Muscle of leg (tissue), 11 donors: Measurements from ENCODE around the gene FRMD3. TPM values are rescaled to one million over a fixed set of nuclear protein-coding genes. Genes with fewer than 3 reads are reported as not detected.

ENCODE experiments used
- DNase-seq: peaks from one replicate; pipeline ENCODE4 v3.0.0; 2013
- H3K27ac ChIP-seq: one replicate; pipeline ENCODE4 v1.5.1; 2013; ENCODE audit warnings: mild to moderate bottlenecking, low read length, control low read depth
- H3K27me3 ChIP-seq: one replicate; pipeline ENCODE4 v1.6.1; 2013; ENCODE audit warnings: low read length; ENCODE audit not compliant: control insufficient read depth, insufficient read depth
- H3K36me3 ChIP-seq: one replicate; pipeline ENCODE4 v1.6.1; 2013; ENCODE audit warnings: low read length; ENCODE audit not compliant: control insufficient read depth, insufficient read depth
- H3K4me1 ChIP-seq: one replicate; pipeline ENCODE4 v1.6.1; 2013; ENCODE audit warnings: low read length; ENCODE audit not compliant: control insufficient read depth, insufficient read depth
- H3K4me3 ChIP-seq: one replicate; pipeline ENCODE4 v1.5.1; 2013; ENCODE audit warnings: low read length, control low read depth
- H3K9me3 ChIP-seq: replicated peaks from 2 replicates; pipeline ENCODE4 v1.6.1; 2013; ENCODE audit warnings: low read depth, low read length; ENCODE audit not compliant: control insufficient read depth
- WGBS: methylation state at CpG from one replicate; pipeline ENCODE4 v1.1.5; 2013; ENCODE audit warnings: missing lambda C conversion rate; ENCODE audit not compliant: insufficient coverage; 5-methylcytosine and 5-hydroxymethylcytosine counted together
- polyA plus RNA-seq, 8 donors: library from polyadenylated mRNA; unstranded; fragments of 120-200 nt; gene quantifications; one replicate each; pipeline versions ENCODE4 v1.2.1 to v1.2.3, GENCODE V29; 2013; ENCODE audit warnings: inconsistent platforms in 1 of 8, low replicate concordance in 1 of 8; ENCODE audit not compliant: insufficient read length in 8 of 8, insufficient read depth in 1 of 8
- total RNA-seq: library from RNA; stranded (reverse); fragments of 120-200 nt; gene quantifications from one replicate; pipeline ENCODE4 v1.2.4, GENCODE V29; 2013

FRMD3 gene
- total and polyA plus RNA-seq, 9 donors, result 21.4 to 37.5 (median 34.4) TPM

DNA sequence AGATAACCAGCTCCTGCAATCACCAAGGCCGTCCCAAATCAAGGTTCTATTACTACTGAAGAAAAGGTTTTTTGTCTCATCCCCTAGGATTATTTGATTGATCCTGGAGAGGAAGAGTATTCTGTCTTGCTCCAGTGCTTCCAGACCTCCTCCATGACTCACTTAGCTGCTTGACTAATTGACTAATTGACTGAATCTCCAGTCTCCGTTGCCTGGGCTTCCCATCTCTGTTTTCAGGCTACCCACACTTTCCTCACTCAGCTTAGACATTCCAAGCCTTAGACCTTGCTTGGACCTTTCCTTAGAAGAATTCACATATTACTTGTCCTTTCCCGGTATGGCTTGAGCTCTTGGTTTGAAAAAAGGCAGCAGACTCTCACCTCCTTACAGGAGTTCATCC lies 60.6 kb downstream of the FRMD3 start:
- no peaks in the 10 kb centered on the region for H3K4me1 ChIP-seq
- no peak for DNase-seq
- H3K9me3 ChIP-seq, result peaks cover 6% of the 10 kb centered on the region
- H3K27ac ChIP-seq, result no peak overlapping the region
- no peak overlapping the region for H3K4me3 ChIP-seq
- H3K36me3 ChIP-seq, result no peaks in the 10 kb centered on the region
- 82% methylated on average over 2 of the region's 3 CpGs for WGBS
- H3K27me3 ChIP-seq, result no peaks in the 10 kb centered on the region

DNA sequence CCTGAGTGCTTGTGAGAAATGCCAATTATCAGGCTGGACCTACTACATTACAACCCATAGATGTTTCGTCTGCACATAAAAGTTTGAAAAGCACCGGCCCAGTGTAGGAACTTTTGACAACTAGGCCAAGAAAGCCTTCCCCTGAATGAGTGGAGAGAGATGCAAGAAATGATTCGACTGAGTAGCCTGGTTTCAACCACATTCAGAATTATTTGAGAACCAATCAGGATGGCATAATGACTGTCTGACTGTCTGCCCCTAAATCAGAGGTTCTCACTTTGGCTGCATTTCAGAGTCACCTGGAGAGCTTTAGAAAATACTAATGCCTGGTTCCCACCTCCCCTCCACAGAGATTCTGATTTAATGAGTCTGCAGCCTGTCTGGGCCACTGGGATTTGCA lies 61.1 kb downstream of the FRMD3 start:
- no peaks in the 10 kb centered on the region for H3K36me3 ChIP-seq
- DNase-seq, result no peak
- no peaks in the 10 kb centered on the region for H3K27me3 ChIP-seq
- H3K9me3 ChIP-seq, result peaks cover 6% of the 10 kb centered on the region
- no peak overlapping the region for H3K27ac ChIP-seq
- WGBS, result no CpG with 5 or more reads among the region's 3 CpGs
- no peak overlapping the region for H3K4me3 ChIP-seq
- peaks cover 2% of the 10 kb centered on the region for H3K4me1 ChIP-seq

DNA sequence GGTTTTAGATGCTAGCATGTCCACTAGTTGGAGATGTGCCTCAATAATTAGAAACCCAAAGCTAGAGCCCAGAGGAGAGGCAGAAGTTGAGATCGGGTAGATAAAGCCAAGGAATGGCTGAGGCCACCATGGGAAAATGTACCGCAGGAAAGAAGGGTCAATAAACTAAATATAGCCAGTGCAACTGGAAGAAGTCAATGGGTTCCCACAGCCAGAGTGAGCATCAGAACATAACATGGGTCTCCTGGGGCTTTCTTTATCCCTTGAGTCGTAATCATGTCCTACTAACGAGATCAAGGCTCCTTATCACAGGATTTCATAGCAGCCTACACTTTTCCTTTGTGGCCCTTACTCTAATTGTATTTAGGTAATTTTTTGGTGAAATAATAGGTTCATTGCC lies 61.7 kb downstream of the FRMD3 start:
- Histone ChIP-seq H3K4me1 (peaks cover 2% of the 10 kb centered on the region), H3K27me3 (no peaks in the 10 kb centered on the region), H3K9me3 (peaks cover 6% of the 10 kb centered on the region), H3K4me3 (no peak overlapping the region), H3K36me3 (no peaks in the 10 kb centered on the region), H3K27ac (no peak overlapping the region)
- 63% methylated on average over 1 of the region's 4 CpGs for WGBS
- DNase-seq, result peak; percentile 12

DNA sequence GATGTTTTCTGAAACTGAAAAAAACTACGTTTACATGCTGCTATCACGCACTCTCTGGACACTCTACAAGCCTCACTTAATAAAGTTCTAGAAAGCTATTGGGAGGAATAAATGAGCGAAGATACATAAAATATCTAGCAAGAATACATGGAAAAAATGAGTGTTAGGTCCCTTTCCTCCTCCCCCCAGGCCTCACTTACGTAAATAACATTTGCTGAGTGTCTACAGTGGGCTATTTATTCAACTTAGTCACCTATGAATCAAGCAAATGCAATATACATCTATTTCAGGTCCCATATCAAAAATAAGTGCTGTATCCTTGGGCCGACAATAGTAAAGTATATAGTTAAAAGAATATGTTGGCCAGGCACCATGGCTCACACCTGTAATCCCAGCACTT lies 62.5 kb downstream of the FRMD3 start:
- no peaks in the 10 kb centered on the region for H3K27me3 ChIP-seq
- DNase-seq, result no peak
- no peak overlapping the region for H3K4me3 ChIP-seq
- H3K36me3 ChIP-seq, result no peaks in the 10 kb centered on the region
- WGBS, result no CpG with 5 or more reads among the region's 5 CpGs
- no peak overlapping the region for H3K27ac ChIP-seq
- H3K9me3 ChIP-seq, result peaks cover 6% of the 10 kb centered on the region
- H3K4me1 ChIP-seq, result peaks cover 2% of the 10 kb centered on the region

DNA sequence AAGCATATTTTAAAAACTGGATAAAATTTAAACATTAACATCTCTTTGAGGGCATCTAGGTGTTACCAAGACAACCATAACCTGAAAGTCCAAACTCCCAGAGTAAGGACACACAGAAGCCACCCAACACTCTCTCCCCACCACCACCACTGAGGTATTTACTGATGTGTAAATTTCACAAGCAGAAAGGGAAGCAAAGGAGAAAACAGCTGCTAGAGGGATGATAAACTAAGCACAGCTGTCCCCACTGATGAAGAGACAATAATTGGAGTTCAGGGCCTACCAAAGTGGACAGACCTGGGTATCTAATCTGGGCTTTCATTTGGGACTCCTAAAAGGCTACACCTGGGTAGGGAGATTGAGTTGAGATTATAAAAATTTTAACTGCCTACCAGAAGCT lies 63.6 kb downstream of the FRMD3 start:
- H3K4me3 ChIP-seq, result no peak overlapping the region
- H3K27me3 ChIP-seq, result no peaks in the 10 kb centered on the region
- H3K9me3 ChIP-seq, result no peaks in the 10 kb centered on the region
- peaks cover 9% of the 10 kb centered on the region for H3K4me1 ChIP-seq
- H3K27ac ChIP-seq, result no peak overlapping the region
- H3K36me3 ChIP-seq, result no peaks in the 10 kb centered on the region
- no peak for DNase-seq

DNA sequence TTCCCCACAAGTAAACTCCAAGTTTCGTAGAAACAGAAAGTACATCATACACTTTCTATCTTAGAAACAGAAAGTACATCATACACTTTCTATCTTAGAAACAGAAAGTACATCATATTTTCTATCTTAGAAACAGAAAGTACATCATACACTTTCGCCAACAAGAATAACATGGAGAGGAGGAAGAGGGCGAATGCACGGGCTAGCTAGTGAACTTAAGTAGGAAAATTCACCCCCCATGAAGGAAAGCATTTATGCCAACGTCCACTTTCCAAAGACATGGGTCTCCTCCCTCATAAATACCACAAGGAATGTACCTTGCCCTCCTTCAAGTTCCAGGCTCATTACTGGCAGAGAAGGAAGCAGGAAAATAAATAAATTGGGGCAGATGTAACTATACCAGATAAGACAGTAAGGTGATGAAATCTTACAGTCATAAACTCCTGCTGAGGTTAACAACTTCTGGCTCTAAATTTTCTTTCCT lies 64.7 kb downstream of the FRMD3 start:
- peaks cover 12% of the 10 kb centered on the region for H3K4me1 ChIP-seq
- H3K27ac ChIP-seq, result peak overlapping the region; percentile 38
- H3K36me3 ChIP-seq, result no peaks in the 10 kb centered on the region
- no peaks in the 10 kb centered on the region for H3K9me3 ChIP-seq
- H3K4me3 ChIP-seq, result no peak overlapping the region
- no peaks in the 10 kb centered on the region for H3K27me3 ChIP-seq
- no peak for DNase-seq
- WGBS, result no CpG with 5 or more reads among the region's 5 CpGs

DNA sequence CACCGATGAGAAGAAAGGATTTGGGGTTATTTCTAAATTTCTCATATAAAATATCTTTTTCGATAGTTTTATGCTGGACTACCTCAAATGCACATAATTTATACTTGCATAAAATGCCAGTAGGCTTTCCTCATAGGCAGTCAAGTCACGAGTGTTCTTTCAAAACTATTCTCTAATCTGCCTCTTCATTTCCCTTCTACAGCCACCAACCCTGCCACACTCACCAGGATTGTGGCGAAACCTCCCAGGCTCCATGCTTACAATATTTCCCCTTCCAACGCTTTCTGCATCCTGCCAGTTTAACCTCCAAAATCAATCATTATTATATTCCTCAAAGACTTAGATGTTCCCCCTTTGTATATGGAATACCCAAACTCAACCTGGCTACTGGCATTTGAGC lies 65.4 kb downstream of the FRMD3 start:
- H3K27ac ChIP-seq, result no peak overlapping the region
- no peak overlapping the region for H3K4me3 ChIP-seq
- H3K27me3 ChIP-seq, result no peaks in the 10 kb centered on the region
- no peaks in the 10 kb centered on the region for H3K9me3 ChIP-seq
- H3K4me1 ChIP-seq, result peaks cover 12% of the 10 kb centered on the region
- 90% methylated on average over 3 of the region's 5 CpGs for WGBS
- no peak for DNase-seq
- no peaks in the 10 kb centered on the region for H3K36me3 ChIP-seq

DNA sequence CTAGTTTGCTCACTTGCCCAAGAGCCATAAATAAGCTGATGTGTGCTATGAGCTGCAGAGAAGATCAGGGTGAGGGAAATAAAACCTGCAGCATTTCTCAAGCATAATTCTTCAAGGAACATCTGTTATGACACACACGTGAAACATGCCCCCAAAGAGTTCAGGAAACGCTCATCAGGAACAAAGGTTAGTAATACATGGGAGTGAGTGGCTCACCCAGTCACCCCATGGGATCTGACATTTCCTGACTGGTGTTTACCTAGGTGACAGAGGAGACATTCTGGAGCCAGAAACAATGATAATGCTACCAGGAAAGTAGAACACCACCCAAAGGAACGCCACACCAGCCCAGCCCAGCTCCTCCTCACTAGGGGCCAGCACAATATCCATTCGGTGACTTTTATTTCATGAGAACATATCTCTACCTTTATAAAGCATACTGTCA lies 66.0 kb downstream of the FRMD3 start:
- Histone ChIP-seq H3K9me3 (no peaks in the 10 kb centered on the region), H3K4me1 (peaks cover 12% of the 10 kb centered on the region), H3K36me3 (no peaks in the 10 kb centered on the region), H3K27ac (no peak overlapping the region), H3K27me3 (no peaks in the 10 kb centered on the region), H3K4me3 (no peak overlapping the region)
- DNase-seq, result no peak
- WGBS, result 53% methylated on average over 2 of the region's 4 CpGs

DNA sequence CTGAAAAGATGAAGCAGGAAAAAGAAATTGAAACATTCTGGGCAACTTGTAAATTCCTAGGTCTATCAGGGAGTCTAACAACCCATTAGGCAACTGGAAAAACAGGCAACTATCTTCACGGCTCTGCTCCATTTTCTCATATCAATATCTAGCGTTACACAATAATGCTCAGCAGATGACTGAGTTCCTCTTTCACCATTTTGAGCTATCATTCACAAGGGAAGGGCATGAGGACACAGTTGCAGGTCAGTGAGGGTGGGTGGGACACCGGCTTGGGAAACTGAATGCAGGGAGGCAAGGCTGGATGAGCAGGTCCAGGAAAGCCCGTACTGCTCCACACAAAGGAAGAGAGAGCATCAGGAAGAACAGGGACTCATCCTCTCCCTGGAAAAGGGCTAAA lies 67.0 kb downstream of the FRMD3 start:
- no peaks in the 10 kb centered on the region for H3K27me3 ChIP-seq
- H3K9me3 ChIP-seq, result no peaks in the 10 kb centered on the region
- DNase-seq, result no peak
- no peaks in the 10 kb centered on the region for H3K36me3 ChIP-seq
- peaks cover 12% of the 10 kb centered on the region for H3K4me1 ChIP-seq
- no peak overlapping the region for H3K27ac ChIP-seq
- no peak overlapping the region for H3K4me3 ChIP-seq
- WGBS, result 100% methylated on average over 1 of the region's 4 CpGs

DNA sequence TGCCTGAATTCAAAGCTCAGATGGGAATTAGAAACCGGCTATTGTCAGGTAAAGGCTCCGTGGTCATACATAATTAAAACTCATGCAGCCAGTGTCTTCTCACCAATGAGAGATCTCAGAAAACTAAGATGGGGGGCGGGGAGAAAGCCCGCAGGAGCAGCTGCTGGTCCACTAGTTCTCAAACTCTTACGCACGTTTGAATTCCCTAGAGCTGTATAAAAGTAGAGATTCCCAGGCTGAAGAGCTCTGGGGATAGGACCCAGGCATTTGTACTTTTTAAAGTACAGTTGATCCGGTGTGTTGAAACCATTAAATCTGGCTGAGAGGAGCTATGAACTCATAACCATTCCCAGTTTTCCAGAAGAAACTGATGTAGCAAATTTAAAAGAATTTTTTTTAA lies 68.5 kb downstream of the FRMD3 start:
- Histone ChIP-seq H3K4me1 (peaks cover 12% of the 10 kb centered on the region), H3K9me3 (no peaks in the 10 kb centered on the region), H3K27ac (peak overlapping the region; percentile 65), H3K36me3 (no peaks in the 10 kb centered on the region), H3K4me3 (no peak overlapping the region), H3K27me3 (no peaks in the 10 kb centered on the region)
- WGBS, result 50% methylated on average over 2 of the region's 7 CpGs
- DNase-seq, result peak; percentile 66

DNA sequence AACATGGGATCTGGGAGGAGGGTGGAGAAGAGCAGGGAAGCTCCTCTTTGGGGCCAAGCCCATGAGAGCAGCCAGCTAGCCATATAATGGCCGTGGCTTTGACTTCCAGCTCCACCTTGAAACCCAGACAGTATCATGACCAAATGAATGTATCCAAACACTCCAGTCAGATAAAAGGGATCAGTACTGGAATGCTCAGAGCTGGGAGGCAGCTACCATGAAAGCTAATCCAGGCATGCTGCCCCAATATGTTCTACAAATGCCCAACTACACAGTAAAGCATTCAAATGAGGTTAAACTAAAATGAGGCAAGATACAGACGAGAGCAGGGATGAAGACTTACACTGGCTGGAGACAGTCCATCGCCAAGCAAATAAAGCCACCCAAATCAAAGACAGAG lies 69.4 kb downstream of the FRMD3 start:
- H3K27me3 ChIP-seq, result no peaks in the 10 kb centered on the region
- no peak for DNase-seq
- peaks cover 12% of the 10 kb centered on the region for H3K4me1 ChIP-seq
- no peaks in the 10 kb centered on the region for H3K36me3 ChIP-seq
- no peak overlapping the region for H3K27ac ChIP-seq
- H3K4me3 ChIP-seq, result no peak overlapping the region
- no peaks in the 10 kb centered on the region for H3K9me3 ChIP-seq
- WGBS, result 100% methylated on average over 1 of the region's 3 CpGs
